Transverse colon (tissue), 4 donors: ENCODE data around the gene WDR7. TPM values are rescaled to one million over a fixed set of nuclear protein-coding genes. Genes with fewer than 3 reads are reported as not detected.

Experiments
- DNase-seq: peaks from one replicate; pipeline ENCODE4 v3.0.0-alpha.2; 2019
- H3K27ac ChIP-seq, 4 donors: fragments of 200-600 bp; sonication (generic); 2 replicates each; pipeline ENCODE4 v1.5.1; 2016 to 2018; ENCODE audit warnings: inconsistent platforms in 4 of 4
- H3K27me3 ChIP-seq: fragments of 200-600 bp; sonication (generic); 2 replicates; pipeline ENCODE4 v1.5.1; 2017; ENCODE audit warnings: inconsistent platforms
- H3K36me3 ChIP-seq, 4 donors: fragments of 200-600 bp; sonication (generic); 2 replicates each; pipeline ENCODE4 v1.5.1; 2017 to 2019; ENCODE audit warnings: inconsistent platforms in 4 of 4
- H3K4me1 ChIP-seq, 4 donors: fragments of 200-600 bp; sonication (generic); 2 replicates each; pipeline ENCODE4 v1.5.1; 2017 to 2020; ENCODE audit warnings: inconsistent platforms in 4 of 4
- H3K4me3 ChIP-seq, 4 donors: fragments of 200-600 bp; sonication (generic); 1 replicate in 1 of 4; 2 replicates in 3 of 4; pipeline versions ENCODE4 v1.5.1 to v1.6.1; 2017 to 2019; ENCODE audit warnings: inconsistent platforms in 4 of 4
- H3K9me3 ChIP-seq, 2 donors: fragments of 200-600 bp; sonication (generic); 2 replicates each; pipeline ENCODE4 v1.5.1; 2017 to 2019; ENCODE audit warnings: inconsistent platforms in 2 of 2
- EP300 ChIP-seq: sonication (generic); formaldehyde crosslinking; IDR thresholded peaks from one replicate; pipeline ENCODE4 v1.6.1; 2017; ENCODE audit warnings: antibody characterized with exemption, low read depth
- POLR2A ChIP-seq: fragments of 450-650 bp; IDR thresholded peaks from one replicate; pipeline ENCODE4 v1.6.1; 2016; ENCODE audit warnings: antibody characterized with exemption, mild to moderate bottlenecking, moderate library complexity
- POLR2AphosphoS5 ChIP-seq, 3 donors: sonication (generic); formaldehyde crosslinking; IDR thresholded peaks; one replicate each; pipeline ENCODE4 v1.6.1; 2016; ENCODE audit warnings: antibody characterized with exemption in 3 of 3
- whole genome bisulfite sequencing, 2 donors: methylation state at CpG; one replicate each; pipeline ENCODE4 v1.1.5; 2018; ENCODE audit warnings: low coverage in 1 of 2; 5-methylcytosine and 5-hydroxymethylcytosine counted together
- in situ Hi-C, 4 donors: fragments of 200-750 bp; cut with MboI; loops; one replicate each; pipeline versions ENCODE4 v1.15.0 to v1.15.1; 2017; ENCODE audit warnings: low sequenced_read_pairs in 3 of 4, low pct_ligation_motif_present in 1 of 4, low pct_unique_long_range_greater_than_20kb in 1 of 4
- intact Hi-C: fragments of 100-400 bp; cut with DNase I; formaldehyde crosslinking; loops from one replicate; pipeline ENCODE4 v1.15.1; 2023; ENCODE audit warnings: low total_unique reads
- total RNA-seq, 4 donors: library from RNA; depleted of rRNA; stranded (reverse); fragments of >200 nt; gene quantifications; one replicate each; pipeline ENCODE4 v1.1.0, GENCODE V29; 2016
- TF ChIP-seq, protein P1 (sequence below), 5 experiments: fragments of 200-600 bp in 3 of 5; fragments of 450-650 bp in 2 of 5; sonication (generic) in 3 of 5; IDR thresholded peaks; 1 replicate in 2 of 5; 2 replicates in 3 of 5; pipeline ENCODE4 v1.5.1; 2016 to 2017; ENCODE audit warnings: antibody characterized with exemption in 5 of 5, inconsistent platforms in 3 of 5, mild to moderate bottlenecking in 2 of 5, moderate library complexity in 1 of 5

The WDR7 gene
- total RNA-seq, 4 donors from 2014 or later: 14.9 to 37.5 (median 27.9) TPM

DNA sequence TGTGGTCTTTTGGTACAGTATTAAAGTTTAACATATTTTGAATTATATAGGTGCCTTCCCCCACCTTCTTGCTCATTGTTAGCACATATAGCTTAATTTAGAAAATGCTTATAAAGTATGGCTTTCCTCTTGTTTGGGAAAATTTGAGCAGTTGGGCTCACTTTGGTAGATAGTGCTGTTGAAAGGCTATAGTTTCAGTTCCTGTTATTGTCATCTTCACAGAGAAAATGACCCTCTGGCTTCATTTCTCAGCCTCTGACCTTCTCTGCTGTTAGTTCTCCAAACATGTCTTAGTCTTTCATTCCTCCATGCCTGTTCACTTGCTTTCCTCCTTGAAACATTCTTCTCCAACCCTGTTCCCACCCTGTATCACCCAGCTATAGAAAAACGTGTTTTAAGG is 200.6 kb downstream of the WDR7 start:
- no peak overlapping the region for H3K4me3 ChIP-seq
- no peaks in the 10 kb centered on the region for H3K4me1 ChIP-seq
- no peaks in the 10 kb centered on the region for H3K27me3 ChIP-seq
- no peak for TF ChIP-seq EP300
- TF ChIP-seq, protein P1, sequence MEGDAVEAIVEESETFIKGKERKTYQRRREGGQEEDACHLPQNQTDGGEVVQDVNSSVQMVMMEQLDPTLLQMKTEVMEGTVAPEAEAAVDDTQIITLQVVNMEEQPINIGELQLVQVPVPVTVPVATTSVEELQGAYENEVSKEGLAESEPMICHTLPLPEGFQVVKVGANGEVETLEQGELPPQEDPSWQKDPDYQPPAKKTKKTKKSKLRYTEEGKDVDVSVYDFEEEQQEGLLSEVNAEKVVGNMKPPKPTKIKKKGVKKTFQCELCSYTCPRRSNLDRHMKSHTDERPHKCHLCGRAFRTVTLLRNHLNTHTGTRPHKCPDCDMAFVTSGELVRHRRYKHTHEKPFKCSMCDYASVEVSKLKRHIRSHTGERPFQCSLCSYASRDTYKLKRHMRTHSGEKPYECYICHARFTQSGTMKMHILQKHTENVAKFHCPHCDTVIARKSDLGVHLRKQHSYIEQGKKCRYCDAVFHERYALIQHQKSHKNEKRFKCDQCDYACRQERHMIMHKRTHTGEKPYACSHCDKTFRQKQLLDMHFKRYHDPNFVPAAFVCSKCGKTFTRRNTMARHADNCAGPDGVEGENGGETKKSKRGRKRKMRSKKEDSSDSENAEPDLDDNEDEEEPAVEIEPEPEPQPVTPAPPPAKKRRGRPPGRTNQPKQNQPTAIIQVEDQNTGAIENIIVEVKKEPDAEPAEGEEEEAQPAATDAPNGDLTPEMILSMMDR (IDR thresholded peaks at IDR 0.05): no peak
- TF ChIP-seq POLR2A: no peak
- no peak for TF ChIP-seq POLR2AphosphoS5 (IDR thresholded peaks at IDR 0.05)
- no peaks in the 10 kb centered on the region for H3K9me3 ChIP-seq
- H3K27ac ChIP-seq: no peak overlapping the region
- intact Hi-C loops: no loop called here
- no peaks in the 10 kb centered on the region for H3K36me3 ChIP-seq
- WGBS, 2 donors: 18 to 23% methylated on average over 1 of the region's 1 CpG
- no peak for DNase-seq
- in situ Hi-C loops: loop anchor here in 1 of 4 donors (25.0 kb wide), 1 partner anchor 711 kb away; no protein-coding TSS in a partner anchor

DNA sequence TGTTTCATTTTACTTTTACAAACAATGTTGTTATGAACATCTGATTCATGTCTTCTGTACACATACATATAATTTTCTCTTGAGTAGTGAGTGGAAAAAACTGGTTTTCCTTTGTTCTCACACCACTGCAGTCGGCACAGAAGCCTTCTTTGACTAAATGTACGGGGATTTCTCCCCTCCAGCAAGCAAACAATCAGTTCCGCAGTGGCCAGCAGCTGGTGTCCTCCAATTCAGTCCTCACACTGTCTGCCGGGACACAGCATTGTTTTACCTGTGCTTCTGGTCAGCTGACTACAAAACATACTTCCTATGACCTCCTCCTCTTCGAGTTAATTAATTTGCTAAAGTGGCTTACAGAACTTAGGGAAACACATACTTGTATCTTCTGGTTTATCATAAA is 202.8 kb downstream of the WDR7 start:
- intact Hi-C loops (no loop called here), in situ Hi-C loops (loop anchor here in 1 of 4 donors (25.0 kb wide), 1 partner anchor 708 kb away; no protein-coding TSS in a partner anchor)
- no peak overlapping the region for H3K4me3 ChIP-seq
- no peaks in the 10 kb centered on the region for H3K36me3 ChIP-seq
- TF ChIP-seq POLR2AphosphoS5 (IDR thresholded peaks at IDR 0.05) (no peak), POLR2A (no peak), EP300 (no peak)
- TF ChIP-seq, protein P1 (IDR thresholded peaks at IDR 0.05): no peak
- 92 to 95% methylated on average over 5 of the region's 5 CpGs for WGBS, 2 donors
- H3K27me3 ChIP-seq: no peaks in the 10 kb centered on the region
- no peaks in the 10 kb centered on the region for H3K9me3 ChIP-seq
- no peak for DNase-seq
- H3K27ac ChIP-seq: no peak overlapping the region
- H3K4me1 ChIP-seq: no peaks in the 10 kb centered on the region

- WGBS, 2 donors: 43 to 54% methylated on average over 6 of the region's 6 CpGs
- Histone ChIP-seq H3K27ac (no peak overlapping the region), H3K27me3 (no peaks in the 10 kb centered on the region), H3K4me3 (no peak overlapping the region), H3K4me1 (no peaks in the 10 kb centered on the region), H3K36me3 (no peaks in the 10 kb centered on the region), H3K9me3 (no peaks in the 10 kb centered on the region)
- intact Hi-C loops: no loop called here
- in situ Hi-C loops: loop anchor here in 1 of 4 donors (25.0 kb wide), 1 partner anchor 701 kb away; no protein-coding TSS in a partner anchor
- TF ChIP-seq EP300 (no peak), POLR2A (no peak), POLR2AphosphoS5 (IDR thresholded peaks at IDR 0.05) (no peak)
- TF ChIP-seq, protein P1 (IDR thresholded peaks at IDR 0.05): no peak
- DNase-seq: no peak
These were observed 210.1 kb downstream of the WDR7 start for GRCh38 chr18:56861244-56861643.

- intact Hi-C loops (no loop called here), in situ Hi-C loops (loop anchor here in 1 of 4 donors (25.0 kb wide), 1 partner anchor 693 kb away; no protein-coding TSS in a partner anchor)
- H3K27ac ChIP-seq: no peak overlapping the region
- 54 to 57% methylated on average over 2 of the region's 2 CpGs for WGBS, 2 donors
- H3K4me3 ChIP-seq: no peak overlapping the region
- no peak for DNase-seq
- TF ChIP-seq EP300 (no peak), POLR2A (no peak), POLR2AphosphoS5 (IDR thresholded peaks at IDR 0.05) (no peak)
- TF ChIP-seq, protein P1 (IDR thresholded peaks at IDR 0.05): peak; percentile 50 to 64 (median 56)
- H3K9me3 ChIP-seq: no peaks in the 10 kb centered on the region
- H3K27me3 ChIP-seq: no peaks in the 10 kb centered on the region
- no peaks in the 10 kb centered on the region for H3K4me1 ChIP-seq
- H3K36me3 ChIP-seq: no peaks in the 10 kb centered on the region
These were observed 218.1 kb downstream of the WDR7 start for GRCh38 chr18:56869189-56869777.
